Colonic mucosa (tissue), 4 donors: ENCODE measurements around the gene C5orf22. TPM values are rescaled to one million over a fixed set of nuclear protein-coding genes. Genes with fewer than 3 reads are reported as not detected.

Experiments used
- DNase-seq: peaks from one replicate; pipeline ENCODE4 v3.0.0-alpha.2; 2020
- H3K27ac ChIP-seq: fragments of 200-600 bp; one replicate; pipeline ENCODE4 v1.8.0; 2021
- H3K27me3 ChIP-seq: fragments of 200-600 bp; one replicate; pipeline ENCODE4 v1.8.0; 2021
- H3K36me3 ChIP-seq: fragments of 200-600 bp; one replicate; pipeline ENCODE4 v1.8.0; 2021
- H3K4me1 ChIP-seq: fragments of 200-600 bp; one replicate; pipeline ENCODE4 v1.8.0; 2021; ENCODE audit warnings: mild to moderate bottlenecking
- H3K4me3 ChIP-seq: fragments of 200-600 bp; one replicate; pipeline ENCODE4 v1.8.0; 2021
- H3K9ac ChIP-seq, 2 donors: one replicate each; pipeline ENCODE4 v1.7.0; 2013; ENCODE audit warnings: control low read depth in 2 of 2, low read depth in 2 of 2, low read length in 2 of 2
- H3K9me3 ChIP-seq: fragments of 200-600 bp; one replicate; pipeline ENCODE4 v1.8.0; 2021
- CTCF ChIP-seq: fragments of 200-600 bp; IDR thresholded peaks from one replicate; pipeline ENCODE4 v1.8.0; 2022; ENCODE audit warnings: antibody characterized with exemption, mild to moderate bottlenecking
- intact Hi-C: fragments of 100-400 bp; cut with DNase I; formaldehyde crosslinking; loops from one replicate; pipeline ENCODE4 v1.14.1; 2022
- total RNA-seq, 2 donors: library from RNA; stranded (reverse); fragmentation: NEBNext Ultra II Directional in 1 of 2; extraction: Animal tissue kit (Norgen Biotek cat#: 25700) in 1 of 2; gene quantifications; one replicate each; pipeline ENCODE4 v1.2.1, GENCODE V29; 2021
- donor health status: healthy.
- donor health status: DM: no; HTN: no; CAD: no.
- donor health status: DM: no; HTN: no; CAD: no.

Gene C5orf22
- total RNA-seq, 2 donors from 2014 or later: 24.0 to 27.4 TPM

- Histone ChIP-seq H3K36me3 (no peaks in the 10 kb centered on the region), H3K9me3 (no peaks in the 10 kb centered on the region), H3K4me3 (no peak overlapping the region), H3K27me3 (no peaks in the 10 kb centered on the region), H3K27ac (no peak overlapping the region), H3K9ac (no peak overlapping the region), H3K4me1 (no peaks in the 10 kb centered on the region)
- intact Hi-C loops: no loop called here
- no peak for TF ChIP-seq CTCF
- no peak for DNase-seq
Observed at GRCh38 chr5:31568302-31568835, 36.3 kb downstream of the C5orf22 start.

GRCh38 chr5:31569068-31569467, 37.0 kb downstream of the C5orf22 start:
- H3K36me3 ChIP-seq: no peaks in the 10 kb centered on the region
- H3K4me3 ChIP-seq: no peak overlapping the region
- H3K4me1 ChIP-seq: no peaks in the 10 kb centered on the region
- no peaks in the 10 kb centered on the region for H3K9me3 ChIP-seq
- H3K27ac ChIP-seq: no peak overlapping the region
- DNase-seq: no peak
- intact Hi-C loops: no loop called here
- no peaks in the 10 kb centered on the region for H3K27me3 ChIP-seq
- no peak for TF ChIP-seq CTCF
- H3K9ac ChIP-seq: no peak overlapping the region

GRCh38 chr5:31573494-31574142, 41.5 kb downstream of the C5orf22 start:
- Histone ChIP-seq H3K9me3 (no peaks in the 10 kb centered on the region), H3K4me1 (no peaks in the 10 kb centered on the region), H3K36me3 (no peaks in the 10 kb centered on the region), H3K27me3 (no peaks in the 10 kb centered on the region), H3K4me3 (no peak overlapping the region), H3K9ac (no peak overlapping the region), H3K27ac (no peak overlapping the region)
- intact Hi-C loops: no loop called here
- DNase-seq: no peak
- TF ChIP-seq CTCF: no peak

GRCh38 chr5:31574772-31575171, 42.7 kb downstream of the C5orf22 start:
- H3K9ac ChIP-seq: no peak overlapping the region
- H3K27me3 ChIP-seq: no peaks in the 10 kb centered on the region
- H3K36me3 ChIP-seq: no peaks in the 10 kb centered on the region
- intact Hi-C loops: no loop called here
- DNase-seq: no peak
- H3K4me1 ChIP-seq: no peaks in the 10 kb centered on the region
- no peaks in the 10 kb centered on the region for H3K9me3 ChIP-seq
- TF ChIP-seq CTCF: no peak
- H3K4me3 ChIP-seq: no peak overlapping the region
- no peak overlapping the region for H3K27ac ChIP-seq

GRCh38 chr5:31577438-31577837, 45.3 kb downstream of the C5orf22 start:
- H3K27ac ChIP-seq: no peak overlapping the region
- no peak for TF ChIP-seq CTCF
- no peak overlapping the region for H3K9ac ChIP-seq
- no peaks in the 10 kb centered on the region for H3K36me3 ChIP-seq
- no peak overlapping the region for H3K4me3 ChIP-seq
- no peaks in the 10 kb centered on the region for H3K4me1 ChIP-seq
- H3K9me3 ChIP-seq: no peaks in the 10 kb centered on the region
- no peak for DNase-seq
- intact Hi-C loops: no loop called here
- H3K27me3 ChIP-seq: no peaks in the 10 kb centered on the region
